HPDE6-E6E7 (cell line): ENCODE results near the gene IGFL2.
"Not testable (repeated sequence)": the region's sequence is repeated elsewhere in the genome, so short reads cannot be mapped to it uniquely, and the experiment has no call there.

Source experiments
- DNase-seq: peaks from one replicate; pipeline ENCODE4 v3.0.0; 2011; ENCODE audit warnings: missing footprints; ENCODE audit errors: extremely low spot score

Gene IGFL2

DNA sequence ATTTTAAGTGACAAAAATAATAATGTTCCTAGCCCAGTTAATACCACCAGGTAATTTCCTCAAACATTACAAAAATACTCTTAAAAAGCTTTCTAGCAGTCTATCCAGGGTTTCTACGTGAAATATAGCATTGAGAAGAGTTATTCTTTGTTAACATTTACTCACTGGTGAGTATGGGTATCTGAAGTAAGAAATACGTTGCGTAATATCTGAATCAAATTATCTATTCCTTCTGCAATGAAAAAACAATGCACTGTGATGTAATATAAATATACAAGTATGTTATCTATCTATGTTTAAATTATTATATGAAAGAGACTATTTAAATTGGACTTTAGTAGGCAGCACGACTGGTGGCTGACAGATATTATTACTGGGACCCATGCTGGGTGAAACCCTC, 5.7 kb upstream of the IGFL2 start:
- no peak for DNase-seq

DNA sequence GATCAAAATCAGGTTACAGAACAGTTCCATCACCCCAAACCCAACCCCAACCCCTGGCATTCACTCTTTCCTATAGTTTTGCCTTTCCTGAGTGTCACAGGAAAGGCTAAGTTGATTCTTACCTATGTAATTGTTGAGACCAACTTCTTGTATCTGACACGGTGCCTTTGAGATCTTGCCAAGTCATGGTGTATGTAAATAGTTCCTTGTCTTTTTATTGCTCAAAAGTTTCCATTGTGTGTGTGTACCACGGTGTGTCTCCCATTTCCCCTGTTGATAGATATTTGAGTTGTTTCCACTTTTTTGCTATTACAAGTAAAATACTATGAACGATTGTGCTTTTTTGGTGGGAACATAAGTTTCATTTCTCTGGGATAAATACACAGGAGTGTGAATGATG, 3.3 kb upstream of the IGFL2 start:
- no peak for DNase-seq

DNA sequence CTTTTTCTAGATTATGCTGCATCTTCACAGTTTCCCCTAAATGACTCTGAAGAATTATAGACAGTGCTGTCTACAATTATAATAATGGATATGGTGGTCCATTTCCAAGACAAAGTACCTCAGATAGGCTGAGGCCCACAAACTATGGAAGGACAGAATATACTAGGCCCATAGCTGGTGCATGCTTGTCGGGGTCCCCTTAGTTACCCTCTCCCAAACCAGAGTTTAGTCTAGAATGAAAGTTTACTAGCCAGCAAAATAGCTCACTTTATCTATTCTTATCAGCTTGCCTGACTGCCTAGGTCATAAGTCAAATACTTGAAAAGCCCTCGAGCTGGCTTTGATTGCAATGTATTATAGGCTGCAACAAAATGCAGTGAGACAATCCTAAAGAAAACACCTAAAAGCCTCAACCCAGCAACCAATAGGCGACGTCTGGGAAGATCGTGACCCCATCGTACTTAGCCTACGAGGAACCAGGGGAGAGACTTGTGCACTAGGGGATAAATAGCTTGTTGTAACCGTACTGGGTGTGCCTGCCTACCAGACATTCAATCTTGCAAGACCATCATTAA, 785 bp upstream of the IGFL2 start:
- DNase-seq: no peak

DNA sequence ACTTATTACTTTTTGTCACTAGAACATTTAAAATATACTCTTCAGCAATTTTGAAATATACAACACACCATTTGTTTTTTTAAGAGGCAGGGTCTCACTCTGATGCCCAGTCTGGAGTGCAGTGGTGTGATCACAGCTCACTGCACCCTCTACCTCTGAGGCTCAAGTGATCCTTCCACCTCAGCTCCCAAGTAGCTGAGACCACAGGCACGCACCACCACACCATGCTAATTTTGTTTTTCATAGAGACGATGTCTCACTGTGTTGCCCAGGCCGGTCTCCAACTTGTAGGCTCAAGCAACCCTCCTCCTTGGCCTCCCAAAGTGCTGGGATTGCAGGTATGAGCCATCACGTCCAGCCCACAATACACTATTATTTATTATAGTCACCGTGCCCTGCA, 2.6 kb downstream of the IGFL2 start:
- DNase-seq: no peak

DNA sequence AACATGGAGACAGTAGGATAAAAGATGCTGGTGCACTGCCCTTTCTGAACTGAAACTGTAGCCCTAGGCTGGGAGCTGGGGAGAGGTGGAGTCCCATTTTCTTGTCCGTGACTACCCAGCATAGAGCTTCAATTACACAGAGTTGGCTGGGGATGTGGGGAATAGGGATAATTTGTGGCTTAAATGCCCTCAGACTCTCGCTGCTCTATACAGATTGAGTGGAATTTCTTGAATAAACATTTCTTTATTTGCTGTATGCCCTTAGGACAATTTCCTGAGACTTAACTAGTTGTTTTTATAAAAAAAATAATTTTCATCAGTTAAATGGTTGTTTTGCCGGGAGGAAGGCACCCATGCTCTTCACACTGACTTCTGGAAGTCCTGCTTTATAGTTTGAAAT, 7.2 kb downstream of the IGFL2 start:
- no peak for DNase-seq

DNA sequence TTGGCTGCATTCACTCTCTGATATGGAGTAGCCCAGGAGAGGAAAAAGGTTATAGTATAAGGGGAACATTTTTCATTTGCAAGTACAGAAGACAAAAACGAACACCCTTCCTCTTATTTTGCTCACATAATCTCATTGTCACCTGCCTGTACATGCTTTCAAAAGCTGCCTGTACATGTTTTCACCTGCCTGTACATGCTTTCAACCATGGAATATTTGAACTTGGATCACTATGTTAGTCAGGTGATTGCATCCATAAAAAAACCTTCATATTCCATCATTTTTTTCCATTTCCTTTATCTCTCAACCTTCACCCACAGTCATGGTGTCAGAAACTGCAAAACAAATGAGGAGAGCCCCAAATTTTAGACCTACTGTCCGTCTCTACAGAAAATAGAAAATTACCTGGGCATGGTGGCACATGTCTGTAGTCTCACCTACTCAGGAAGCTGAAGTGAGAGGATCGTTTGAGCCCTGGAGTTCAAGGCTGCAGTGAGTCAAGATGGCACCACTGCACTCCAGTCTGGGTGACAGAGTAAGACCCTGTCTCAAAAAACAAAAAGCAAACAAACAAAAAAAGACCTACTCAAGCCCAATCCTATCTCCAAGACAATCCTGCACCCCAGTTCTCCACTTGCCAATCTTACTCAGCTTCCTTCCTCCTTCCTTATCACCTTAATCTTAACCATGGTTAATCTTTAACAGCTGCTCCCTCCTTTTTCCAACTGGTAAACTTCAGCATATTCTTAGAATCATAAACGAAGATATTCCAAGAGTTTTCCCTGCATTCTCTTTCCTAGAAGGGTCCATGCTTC, 11.6 kb downstream of the IGFL2 start:
- DNase-seq: no peak

DNA sequence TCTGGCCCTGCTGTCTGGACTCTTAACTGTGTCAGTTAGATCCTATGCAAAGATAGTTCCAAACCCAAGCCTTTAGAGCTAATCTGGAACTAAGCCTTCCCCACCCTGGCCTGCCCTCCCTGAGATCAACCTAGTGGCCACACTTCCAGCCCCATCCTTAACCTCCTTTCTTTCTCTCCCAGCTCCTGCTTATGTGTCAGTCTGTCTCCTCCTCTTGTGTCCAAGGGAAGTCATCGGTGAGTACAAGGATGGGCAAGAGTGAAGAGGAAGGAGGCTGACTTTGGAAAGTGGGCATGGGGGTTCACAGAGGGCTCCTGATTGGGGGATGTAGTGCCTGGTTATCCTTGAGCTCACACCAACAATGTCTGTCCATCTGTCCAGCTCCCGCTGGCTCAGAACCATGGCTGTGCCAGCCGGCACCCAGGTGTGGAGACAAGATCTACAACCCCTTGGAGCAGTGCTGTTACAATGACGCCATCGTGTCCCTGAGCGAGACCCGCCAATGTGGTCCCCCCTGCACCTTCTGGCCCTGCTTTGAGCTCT, 12.3 kb downstream of the IGFL2 start:
- DNase-seq: no peak

DNA sequence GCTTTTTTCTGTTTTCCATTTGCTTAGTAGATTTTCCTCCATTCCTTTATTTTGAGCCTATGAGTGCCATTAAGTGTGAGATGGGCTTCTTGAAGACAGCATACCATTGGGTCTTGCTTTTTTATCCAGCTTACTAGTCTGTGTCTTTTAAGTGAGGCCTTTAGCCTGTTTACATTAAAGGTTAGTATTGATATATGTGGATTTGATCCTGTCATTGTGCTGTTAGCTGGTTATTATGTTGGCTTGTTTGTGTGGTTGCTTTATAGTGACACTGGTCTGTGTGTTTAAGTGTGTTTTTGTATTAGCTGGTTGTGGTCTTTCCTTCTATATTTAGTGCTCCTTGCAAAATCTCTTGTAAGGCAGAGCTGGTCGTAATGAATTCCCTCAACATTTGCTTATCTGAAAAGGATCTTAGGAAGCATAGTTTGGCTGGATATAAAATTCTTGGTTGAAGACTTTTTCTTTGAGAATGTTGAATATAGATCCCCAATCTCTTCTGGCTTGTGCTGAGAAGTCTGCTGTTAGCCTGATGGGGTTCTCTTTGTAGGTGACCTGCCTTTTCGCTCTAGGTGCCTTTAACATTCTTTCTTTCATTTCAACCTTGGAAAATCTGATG, 13.7 kb downstream of the IGFL2 start:
- not testable (repeated sequence) for DNase-seq

DNA sequence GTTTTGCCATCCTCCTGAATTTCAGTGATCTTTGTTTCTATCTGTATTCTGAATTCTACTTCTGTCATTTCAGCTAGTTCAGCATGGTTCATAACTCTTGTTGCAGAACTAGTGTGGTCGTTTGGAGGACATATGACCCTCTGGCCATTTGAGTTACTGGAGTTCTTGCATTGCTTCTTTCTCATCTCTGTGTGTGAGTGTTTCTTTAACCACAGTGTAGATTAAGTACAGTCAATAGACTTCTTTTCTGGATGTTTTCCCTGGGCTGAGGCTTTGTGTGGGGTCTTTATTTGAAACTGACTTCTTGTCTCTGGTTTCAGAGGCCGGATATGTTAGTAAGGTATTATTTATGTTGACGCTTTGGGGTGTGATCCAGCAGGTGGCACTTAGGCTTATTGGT, 14.7 kb downstream of the IGFL2 start:
- DNase-seq: no peak

DNA sequence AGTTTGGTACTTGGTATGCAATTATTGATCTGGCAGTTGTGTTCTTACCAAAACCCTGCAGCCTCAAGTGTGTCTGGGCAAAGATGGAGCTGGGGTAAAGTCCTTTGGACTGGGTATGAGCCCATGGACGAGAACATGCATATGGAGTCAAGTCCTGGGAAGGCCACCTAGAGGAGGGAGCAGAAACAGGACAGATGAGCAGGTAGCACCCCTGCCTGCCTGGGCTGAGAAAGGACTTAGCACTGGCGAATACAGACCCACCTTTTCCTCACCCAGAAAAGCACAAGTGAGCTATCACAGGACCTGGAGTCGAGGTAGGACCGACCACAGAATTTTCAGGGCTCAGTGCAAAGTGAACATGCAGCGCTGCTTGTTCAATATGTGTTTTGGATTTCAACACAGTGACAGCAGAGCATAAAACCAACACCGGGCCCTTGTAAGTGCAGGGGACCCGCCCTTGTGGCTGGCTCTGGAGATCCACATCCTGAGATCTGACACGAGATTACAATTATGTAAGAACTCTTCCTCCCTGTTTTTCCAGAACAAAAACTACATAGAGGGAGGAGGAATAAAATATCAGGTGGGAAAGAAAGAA, 25.9 kb downstream of the IGFL2 start:
- no peak for DNase-seq

DNA sequence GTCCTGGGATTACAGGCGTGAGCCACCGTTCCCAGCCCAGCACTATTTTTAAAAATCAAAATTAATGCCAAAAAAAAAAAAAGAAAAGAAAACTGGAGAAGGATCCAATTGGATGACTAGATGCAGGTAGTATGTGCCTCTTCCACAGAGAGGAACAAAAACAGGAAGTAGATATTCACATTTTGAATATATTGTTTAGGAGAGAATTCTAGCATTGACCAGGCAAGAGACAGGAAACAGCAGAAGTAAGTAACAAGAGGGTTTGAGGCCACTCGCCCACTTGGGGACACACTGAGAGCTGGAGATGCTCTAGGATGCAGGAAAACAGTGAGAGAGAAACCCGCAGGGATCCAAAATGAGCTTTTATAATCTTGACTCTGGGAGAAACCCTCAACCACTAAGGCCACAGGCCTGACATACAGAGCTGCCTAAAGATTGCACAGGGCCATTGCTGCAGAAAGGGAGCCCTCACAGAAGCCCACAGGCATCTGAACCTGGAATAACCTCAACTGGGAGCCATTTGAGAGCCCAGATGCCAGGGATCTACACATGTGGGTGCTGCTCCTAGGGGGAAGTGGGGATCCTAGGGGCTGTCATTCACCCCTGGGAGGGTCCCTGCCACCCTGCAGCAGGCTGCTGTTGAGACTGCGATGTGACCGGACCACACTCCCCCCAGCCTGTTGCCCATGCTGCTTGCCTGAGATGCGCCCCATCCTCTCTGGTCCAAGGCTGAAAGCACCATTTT, 28.2 kb downstream of the IGFL2 start:
- no peak for DNase-seq

DNA sequence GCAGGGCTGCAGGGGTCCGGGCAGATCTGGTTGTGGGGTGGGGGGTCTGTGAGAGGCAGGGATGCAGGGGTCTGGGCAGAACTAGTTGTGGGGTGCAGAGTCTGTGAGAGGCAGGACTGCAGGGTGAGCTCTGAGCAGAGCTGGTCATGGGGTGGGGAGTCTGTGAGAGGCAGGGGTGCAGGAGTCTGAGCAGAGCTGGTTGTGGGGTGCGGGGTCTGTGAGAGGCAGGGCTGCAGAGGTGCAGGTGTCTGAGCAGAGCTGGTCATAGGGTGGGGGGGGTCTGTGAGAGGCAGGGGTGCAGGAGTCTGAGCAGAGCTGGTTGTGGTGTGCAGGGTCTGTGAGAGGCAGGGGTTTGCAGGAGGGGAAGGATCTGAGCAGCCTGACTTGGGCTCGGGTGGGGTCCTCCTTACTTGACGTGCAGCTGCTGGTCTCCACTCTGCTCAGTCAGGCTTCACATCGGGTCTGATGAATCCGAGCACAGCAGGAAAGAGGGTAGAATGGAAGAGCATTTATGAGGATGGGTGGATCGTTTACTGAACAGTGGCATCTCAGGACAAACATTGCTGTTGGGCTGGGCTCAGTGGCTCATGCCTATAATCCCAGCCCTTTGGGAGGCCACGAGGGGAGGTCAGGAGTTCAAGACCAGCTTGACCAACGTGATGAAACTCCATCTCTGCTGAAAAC, 31.2 kb downstream of the IGFL2 start:
- DNase-seq: no peak

DNA sequence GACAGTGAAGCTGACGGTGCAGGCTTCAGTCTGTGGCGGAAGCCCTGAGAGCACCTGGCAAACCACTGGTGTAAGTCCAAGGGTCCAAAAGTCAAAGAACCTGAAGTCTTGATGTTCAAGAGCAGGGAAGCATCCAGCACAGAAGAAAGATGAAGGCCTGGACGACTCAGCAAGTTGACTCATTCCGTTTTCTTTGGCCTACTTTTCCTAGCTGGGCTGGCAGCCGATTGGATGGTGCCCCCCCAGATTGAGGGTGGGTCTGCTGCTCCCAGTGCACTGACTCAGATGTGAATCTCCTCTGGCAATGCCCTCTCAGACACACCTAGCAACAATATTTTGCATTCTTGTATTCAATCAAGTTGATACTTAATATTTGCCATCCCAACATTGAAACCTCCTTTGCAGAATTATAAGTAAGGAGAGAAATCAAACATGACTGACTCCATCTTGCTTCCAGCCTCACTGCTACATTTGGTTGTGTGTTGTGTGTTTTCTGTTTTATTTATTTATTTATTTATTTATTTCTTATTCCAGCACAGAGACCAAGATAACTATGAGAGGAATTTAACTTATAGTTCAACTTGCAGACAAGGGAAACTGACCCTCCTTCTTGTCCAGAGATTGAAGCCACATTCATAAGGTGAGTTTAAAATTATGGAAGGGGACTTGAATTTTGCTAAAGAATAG, 32.8 kb downstream of the IGFL2 start:
- DNase-seq: peak; percentile 20

DNA sequence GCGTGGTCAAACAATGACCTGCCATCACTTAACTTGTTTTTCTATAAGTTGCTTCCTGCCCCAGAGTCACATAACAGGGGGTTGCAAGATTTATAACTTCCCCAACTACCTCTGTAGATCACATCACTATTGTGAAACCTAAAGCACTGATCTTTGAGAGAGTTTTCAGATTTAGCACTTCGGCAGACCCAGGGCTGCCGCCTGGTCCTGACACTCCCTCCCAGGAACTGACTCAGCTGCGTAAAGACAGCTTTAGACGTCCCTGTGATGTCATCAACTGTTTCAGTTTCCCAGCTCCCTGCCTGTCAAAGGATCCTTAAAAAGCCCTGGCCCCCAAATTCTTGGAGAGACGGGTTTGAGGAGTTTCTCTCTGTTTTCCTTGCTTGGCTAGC, 33.3 kb downstream of the IGFL2 start:
- no peak for DNase-seq

DNA sequence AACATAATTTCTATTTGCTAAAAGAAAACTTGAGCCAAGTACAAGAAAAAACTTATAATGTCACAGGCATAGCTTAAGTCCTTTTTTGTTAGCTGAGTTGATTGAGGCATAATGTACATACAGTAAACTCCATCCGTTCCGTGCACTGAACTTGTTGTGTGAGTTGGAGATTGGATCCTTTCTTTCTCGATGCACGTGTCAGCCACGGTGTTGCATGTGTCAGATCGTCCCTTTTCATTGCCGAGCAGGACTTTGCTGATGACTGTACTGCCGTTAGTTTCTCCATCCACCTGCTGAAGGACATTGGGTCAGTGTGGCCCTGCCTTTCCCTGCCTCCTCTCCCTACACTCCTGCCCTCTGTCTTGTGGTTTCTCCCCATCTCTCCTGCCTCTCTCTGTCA, 34.4 kb downstream of the IGFL2 start:
- no peak for DNase-seq

DNA sequence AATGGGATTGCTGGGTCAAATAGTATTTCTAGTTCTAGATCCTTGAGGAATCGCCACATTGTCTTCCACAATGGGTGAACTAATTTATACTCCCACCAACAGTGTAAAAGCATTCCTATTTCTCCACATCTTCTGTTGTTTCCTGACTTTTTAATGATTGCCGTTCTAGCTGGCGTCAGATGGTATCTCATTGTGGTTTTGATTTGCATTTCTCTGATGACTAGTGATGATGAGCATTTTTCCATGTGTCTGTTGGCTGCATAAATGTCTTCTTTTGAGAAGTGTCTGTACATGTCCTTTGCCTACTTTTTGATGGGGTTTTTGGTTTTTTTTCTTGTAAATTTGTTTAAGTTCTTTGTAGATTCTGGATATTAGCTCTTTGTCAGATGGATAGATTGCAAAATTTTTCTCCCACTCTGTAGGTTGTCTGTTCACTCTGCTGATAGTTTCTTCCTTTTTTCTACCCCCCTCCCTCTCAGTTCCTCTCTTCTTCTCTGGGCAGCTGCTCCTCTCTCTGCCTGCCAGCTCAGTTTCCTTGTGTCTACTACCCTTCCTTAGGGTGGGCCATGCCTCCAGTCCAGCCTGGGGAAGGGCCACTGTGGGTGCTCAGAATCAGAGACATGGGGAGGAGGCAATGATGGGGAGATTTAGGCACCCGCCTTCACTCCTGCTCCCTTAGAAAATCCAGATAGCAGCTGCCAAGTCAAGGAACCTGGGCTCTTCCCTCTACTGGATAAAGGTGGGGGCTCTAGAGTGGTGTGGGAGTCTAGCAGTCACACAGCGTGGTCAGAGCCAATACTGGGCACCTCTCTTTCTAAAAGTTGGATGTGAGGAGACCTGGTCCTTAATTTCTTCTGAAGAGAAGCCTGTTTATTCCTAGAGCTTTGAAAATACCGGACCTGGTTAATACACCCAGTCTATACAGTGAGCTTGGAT, 37.0 kb downstream of the IGFL2 start:
- not testable (repeated sequence) for DNase-seq

DNA sequence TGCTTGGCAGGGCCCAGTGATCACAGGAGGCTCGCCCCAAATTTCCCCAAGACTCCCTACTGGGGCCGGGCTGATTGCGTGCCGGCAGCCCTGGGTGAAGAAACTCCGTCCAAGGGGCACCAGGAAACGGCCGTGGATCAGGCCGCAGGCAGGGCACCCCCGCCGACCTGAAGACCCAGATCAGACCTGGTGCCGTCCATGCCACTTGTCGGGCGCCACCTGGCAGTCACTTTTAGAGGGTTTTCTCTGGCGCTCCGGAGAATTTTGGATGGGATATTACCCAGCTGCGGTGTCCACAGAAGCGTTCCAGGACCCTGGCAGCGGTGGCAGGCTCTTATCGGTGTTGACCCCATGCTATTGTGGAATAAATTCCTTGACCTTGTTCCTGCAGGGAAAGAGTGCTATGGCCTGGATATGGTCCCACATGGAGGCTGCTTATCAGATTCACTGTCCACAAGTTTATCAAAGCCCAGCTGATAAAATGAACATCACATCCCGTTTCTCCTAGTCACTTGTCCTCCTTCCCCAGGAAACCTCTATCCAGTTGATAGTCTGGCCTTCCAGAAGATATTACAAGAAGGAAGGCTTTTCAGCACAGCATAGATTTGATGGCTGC, 38.2 kb downstream of the IGFL2 start:
- DNase-seq: no peak

DNA sequence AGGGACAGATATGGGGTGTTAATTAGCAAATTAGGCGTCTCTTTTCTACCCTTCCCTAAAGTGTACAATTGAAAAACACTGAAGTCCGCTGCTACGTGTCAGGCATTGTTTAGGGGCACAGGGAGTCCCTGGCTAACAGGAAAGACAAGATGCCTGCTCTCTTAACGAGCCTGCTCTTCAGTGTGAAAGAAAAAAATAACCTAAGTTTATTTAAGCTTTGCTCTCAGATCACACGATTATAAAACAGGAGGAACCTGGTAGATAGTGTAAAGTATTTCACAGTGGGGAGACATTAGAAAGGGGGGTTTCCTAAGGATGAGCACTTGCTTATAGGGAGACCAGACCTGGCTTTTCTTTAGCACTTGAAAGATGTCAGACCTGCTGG, 38.7 kb downstream of the IGFL2 start:
- DNase-seq: no peak
